ENCODE results near the gene TAB2. TPM values are rescaled to one million over a fixed set of nuclear protein-coding genes. Genes with fewer than 3 reads are reported as not detected.
"Not testable (repeated sequence)": the region's sequence is repeated elsewhere in the genome, so short reads cannot be mapped to it uniquely, and the experiment has no call there.

Gene TAB2
- total RNA-seq, 1 experiment from 2014 or later, result 25.5 TPM

DNA sequence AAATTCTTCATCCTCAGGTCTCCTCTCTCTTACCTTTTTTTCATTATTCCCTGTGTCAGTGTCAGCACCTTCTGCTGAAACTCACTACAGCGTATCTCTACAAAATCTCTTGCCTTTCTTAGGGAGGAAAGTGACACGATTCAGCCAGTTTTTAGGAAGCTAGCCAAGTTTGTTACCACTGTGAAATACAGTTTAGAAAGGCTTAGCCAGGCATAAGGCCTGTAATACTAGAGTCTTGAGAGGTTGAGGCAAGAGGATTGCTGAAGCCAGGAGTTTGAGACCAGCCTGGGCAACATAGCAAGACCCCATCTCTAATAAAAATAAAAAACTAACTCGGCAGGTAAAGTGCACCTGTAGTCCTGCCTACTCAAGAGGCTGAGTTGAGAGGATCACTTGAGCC lies 16.7 kb downstream of the TAB2 start:
- Histone ChIP-seq H3K36me3 (replicated peaks; ENCODE audit: control insufficient read depth, insufficient read depth, low read length) (no peaks in the 10 kb centered on the region), H3K27me3 (ENCODE audit: control insufficient read depth, insufficient read depth, low read length) (no peaks in the 10 kb centered on the region), H3K4me3 (ENCODE audit: insufficient read depth, low read depth, low read length) (no peak overlapping the region)
- no peak for DNase-seq

DNA sequence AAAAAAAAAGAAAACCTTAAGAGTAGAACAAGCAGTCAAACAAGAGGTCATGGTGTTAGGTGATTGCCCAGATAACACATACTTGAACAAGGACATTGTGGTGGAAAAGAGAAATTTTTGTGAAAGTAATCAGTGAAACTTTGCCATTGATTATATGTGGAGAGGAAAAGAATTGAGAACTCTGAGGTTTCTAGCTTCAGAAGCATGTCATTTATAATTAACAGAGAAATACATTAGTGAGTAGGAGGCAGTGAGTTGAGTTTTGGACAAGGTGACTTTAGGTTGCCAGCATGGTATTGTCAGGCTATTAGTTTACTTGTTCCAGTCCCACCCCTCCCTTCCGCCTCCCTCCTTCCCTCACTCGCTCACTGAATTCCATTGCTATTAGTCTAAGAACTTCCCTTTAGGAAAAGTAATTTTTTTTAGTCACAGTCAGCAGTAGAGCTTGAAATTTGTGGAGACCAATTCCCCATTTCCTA lies 17.2 kb downstream of the TAB2 start:
- DNase-seq, result no peak
- Histone ChIP-seq H3K27me3 (ENCODE audit: control insufficient read depth, insufficient read depth, low read length) (no peaks in the 10 kb centered on the region), H3K36me3 (replicated peaks; ENCODE audit: control insufficient read depth, insufficient read depth, low read length) (no peaks in the 10 kb centered on the region), H3K4me3 (ENCODE audit: insufficient read depth, low read depth, low read length) (no peak overlapping the region)

DNA sequence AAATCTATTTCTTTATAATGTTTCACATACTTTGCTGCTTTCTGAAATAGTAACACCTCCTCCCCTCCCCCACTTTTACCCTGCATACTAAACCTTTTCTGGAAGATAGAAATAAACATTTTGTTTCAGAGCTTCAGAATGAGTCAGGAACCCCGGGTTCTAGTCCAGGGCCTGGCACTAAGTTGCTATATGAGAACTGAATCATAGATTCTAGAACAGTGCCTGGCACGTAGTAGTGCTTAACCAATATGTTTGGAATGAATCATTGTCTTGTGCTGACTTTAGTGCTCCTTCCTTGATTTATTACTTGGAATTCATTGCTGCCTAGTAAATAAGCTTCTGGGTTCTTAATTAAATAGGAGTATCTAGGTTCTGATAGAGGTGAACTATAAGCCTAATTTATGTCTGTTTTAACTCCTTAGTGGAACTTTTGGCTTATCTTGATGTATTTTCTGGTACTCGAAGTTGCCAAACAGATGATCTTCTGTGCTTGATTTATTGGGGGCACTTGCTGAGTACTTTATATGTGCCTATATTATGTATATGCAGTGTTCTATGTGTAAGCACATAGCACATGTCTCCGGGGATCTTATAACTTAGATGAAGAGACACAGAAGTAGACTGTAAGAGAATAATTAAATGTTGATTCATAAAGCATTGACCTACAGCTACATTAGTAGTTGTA lies 18.6 kb downstream of the TAB2 start:
- Histone ChIP-seq H3K27me3 (ENCODE audit: control insufficient read depth, insufficient read depth, low read length) (no peaks in the 10 kb centered on the region), H3K36me3 (replicated peaks; ENCODE audit: control insufficient read depth, insufficient read depth, low read length) (no peaks in the 10 kb centered on the region), H3K4me3 (ENCODE audit: insufficient read depth, low read depth, low read length) (no peak overlapping the region)
- DNase-seq, result no peak

DNA sequence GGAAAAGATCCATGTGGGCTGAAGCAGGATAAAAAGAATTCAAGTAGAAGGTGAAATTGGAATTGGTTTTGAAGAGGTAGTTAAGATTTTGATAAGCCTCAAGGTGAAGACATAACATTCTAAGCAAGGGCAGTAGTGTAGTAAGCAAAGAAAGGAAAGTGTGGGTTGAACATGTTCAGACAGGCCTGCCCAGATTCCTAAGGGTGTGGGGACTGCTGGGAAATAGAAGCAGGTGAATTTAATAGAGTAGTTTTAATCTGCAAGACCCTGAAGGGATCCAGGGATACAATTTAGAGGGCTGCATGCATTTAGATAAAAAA lies 19.1 kb downstream of the TAB2 start:
- no peak overlapping the region for H3K4me3 ChIP-seq (ENCODE audit: insufficient read depth, low read depth, low read length)
- no peaks in the 10 kb centered on the region for H3K27me3 ChIP-seq (ENCODE audit: control insufficient read depth, insufficient read depth, low read length)
- no peak for DNase-seq
- H3K36me3 ChIP-seq (replicated peaks; ENCODE audit: control insufficient read depth, insufficient read depth, low read length), result no peaks in the 10 kb centered on the region

DNA sequence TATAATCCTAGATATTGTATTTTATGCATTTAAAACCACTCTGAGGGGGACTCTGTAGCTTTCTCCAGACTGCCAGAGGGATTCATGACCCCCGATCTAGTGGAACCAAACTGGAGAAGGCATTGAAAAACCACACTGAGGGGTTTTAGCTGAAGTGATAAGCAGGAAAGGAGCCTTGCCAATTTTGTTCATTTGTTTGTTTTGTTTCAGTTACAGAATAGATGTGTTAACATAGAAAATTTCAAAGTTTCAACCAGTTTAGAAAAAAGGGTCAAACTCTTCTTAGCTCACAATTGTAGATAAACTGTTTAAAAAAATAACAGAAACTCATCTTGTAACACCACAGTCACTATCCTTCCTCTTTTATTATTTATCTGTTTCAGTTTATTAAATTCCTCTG lies 19.8 kb downstream of the TAB2 start:
- DNase-seq, result no peak
- Histone ChIP-seq H3K4me3 (ENCODE audit: insufficient read depth, low read depth, low read length) (no peak overlapping the region), H3K27me3 (ENCODE audit: control insufficient read depth, insufficient read depth, low read length) (no peaks in the 10 kb centered on the region), H3K36me3 (replicated peaks; ENCODE audit: control insufficient read depth, insufficient read depth, low read length) (no peaks in the 10 kb centered on the region)

DNA sequence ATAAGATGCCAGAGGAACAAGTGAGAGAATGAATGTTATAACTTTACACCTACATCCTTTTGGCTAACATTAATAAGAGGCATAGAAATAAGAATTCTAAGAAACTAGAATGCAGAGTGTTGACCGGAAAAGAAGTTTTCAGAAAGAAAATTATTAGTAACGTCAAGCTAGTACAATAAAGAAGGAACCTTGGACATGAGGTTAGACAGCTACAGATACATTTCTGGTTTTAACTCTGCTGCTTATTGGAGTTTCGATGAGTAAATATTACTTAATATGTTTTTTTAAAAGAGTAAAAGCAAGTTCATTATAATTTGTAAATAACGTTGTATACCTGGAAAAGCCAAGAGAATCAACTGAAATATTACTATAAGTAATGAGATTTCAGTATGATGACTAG lies 22.7 kb downstream of the TAB2 start:
- Histone ChIP-seq H3K27me3 (ENCODE audit: control insufficient read depth, insufficient read depth, low read length) (no peaks in the 10 kb centered on the region), H3K36me3 (replicated peaks; ENCODE audit: control insufficient read depth, insufficient read depth, low read length) (no peaks in the 10 kb centered on the region), H3K4me3 (ENCODE audit: insufficient read depth, low read depth, low read length) (no peak overlapping the region)
- no peak for DNase-seq

DNA sequence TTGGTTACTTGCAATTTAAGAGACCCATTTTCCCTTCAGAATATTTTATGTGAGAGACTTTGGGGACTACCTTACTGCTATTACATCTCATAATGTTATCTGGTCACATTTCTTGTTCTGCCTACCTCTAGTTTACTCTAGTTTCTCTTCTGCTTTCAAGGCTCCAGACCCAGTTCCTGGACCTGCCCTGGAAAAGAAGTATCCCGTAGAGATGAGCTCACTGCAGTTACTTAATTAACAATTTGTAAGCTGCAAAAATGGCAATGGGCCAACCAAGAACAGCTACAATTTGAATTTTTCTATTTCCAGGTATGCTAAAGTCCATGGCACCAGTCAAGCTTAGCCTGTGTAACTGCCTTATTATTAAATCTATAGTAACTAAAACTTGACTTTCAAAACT lies 25.0 kb downstream of the TAB2 start:
- Histone ChIP-seq H3K4me3 (ENCODE audit: insufficient read depth, low read depth, low read length) (no peak overlapping the region), H3K36me3 (replicated peaks; ENCODE audit: control insufficient read depth, insufficient read depth, low read length) (no peaks in the 10 kb centered on the region), H3K27me3 (ENCODE audit: control insufficient read depth, insufficient read depth, low read length) (no peaks in the 10 kb centered on the region)
- no peak for DNase-seq

DNA sequence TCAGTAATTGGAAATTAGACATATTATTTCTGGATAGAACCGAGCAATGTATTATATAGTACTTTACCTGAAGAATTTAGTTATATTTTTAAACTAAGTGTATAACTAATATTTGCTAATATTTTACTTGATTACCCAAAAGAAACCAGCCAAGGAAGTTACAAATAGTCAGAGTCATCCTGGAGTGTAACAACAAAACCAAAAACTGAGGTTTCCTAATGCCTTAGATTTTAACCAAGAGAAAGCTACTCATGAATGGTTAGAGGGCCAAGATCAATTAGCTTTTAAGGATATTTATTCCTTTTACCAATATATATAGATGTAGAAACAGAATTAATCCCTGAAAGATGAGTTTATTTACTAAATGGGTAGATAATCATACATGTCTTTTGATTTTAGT lies 26.0 kb downstream of the TAB2 start:
- Histone ChIP-seq H3K4me3 (ENCODE audit: insufficient read depth, low read depth, low read length) (no peak overlapping the region), H3K27me3 (ENCODE audit: control insufficient read depth, insufficient read depth, low read length) (no peaks in the 10 kb centered on the region), H3K36me3 (replicated peaks; ENCODE audit: control insufficient read depth, insufficient read depth, low read length) (no peaks in the 10 kb centered on the region)
- DNase-seq, result no peak

DNA sequence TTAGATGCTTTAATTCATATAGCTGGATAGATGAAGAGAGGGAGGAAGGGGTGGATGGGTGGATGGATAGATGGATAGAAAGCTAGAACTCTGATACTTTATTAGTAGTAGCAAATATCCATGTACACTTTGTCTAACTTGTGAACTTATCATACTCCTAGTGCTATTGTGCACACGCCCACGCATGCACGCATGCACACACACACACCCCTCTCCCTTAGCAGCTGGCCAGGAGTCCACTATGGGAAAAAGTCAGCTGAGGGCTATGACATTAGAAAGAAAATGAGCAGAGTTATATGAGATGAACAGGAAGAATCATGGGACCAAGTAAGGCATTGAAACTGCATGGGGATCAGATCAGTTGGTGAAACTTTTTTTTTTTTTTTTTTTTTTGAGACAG lies 28.6 kb downstream of the TAB2 start:
- no peaks in the 10 kb centered on the region for H3K27me3 ChIP-seq (ENCODE audit: control insufficient read depth, insufficient read depth, low read length)
- no peak overlapping the region for H3K4me3 ChIP-seq (ENCODE audit: insufficient read depth, low read depth, low read length)
- no peaks in the 10 kb centered on the region for H3K36me3 ChIP-seq (replicated peaks; ENCODE audit: control insufficient read depth, insufficient read depth, low read length)
- DNase-seq, result no peak

DNA sequence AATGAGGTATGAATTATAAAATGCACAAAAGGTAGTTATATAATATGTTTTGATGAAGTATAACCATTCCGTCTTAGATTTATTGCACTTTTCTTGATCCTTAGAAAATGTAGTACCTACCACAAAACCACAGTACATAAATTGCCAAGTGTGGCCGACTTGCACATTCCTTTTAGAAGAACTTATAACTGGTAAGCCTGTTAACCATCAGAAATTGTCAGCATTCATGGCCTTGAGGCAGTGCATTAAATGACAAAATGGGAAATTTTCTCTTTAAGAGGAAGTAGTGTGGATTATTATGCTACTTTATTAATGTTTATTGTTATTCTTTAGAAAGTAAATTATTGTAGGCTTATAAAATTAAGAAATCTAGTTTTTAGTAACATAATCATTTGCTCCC lies 29.6 kb downstream of the TAB2 start:
- no peak for DNase-seq
- Histone ChIP-seq H3K36me3 (replicated peaks; ENCODE audit: control insufficient read depth, insufficient read depth, low read length) (no peaks in the 10 kb centered on the region), H3K4me3 (ENCODE audit: insufficient read depth, low read depth, low read length) (no peak overlapping the region)

DNA sequence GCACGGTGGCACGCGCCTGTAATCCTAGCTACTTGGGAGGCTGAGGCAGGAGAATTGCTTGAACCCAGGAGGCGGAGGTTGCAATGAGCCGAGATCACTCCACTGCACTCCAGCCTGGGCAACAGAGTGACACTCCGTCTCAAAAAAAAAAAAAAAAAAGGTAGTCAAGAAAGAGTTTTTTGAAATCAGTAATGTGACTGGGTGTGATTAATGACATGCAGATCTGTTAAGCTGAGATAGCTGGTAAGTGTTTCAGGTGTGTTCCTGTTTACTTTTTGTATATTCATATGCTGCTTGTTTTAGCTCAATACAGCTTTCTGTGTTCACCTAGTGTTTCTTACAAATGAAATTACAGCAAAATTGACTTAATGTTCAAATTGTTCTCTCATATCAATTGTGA lies 31.8 kb downstream of the TAB2 start:
- not testable (repeated sequence) for DNase-seq; H3K27me3 ChIP-seq (ENCODE audit: control insufficient read depth, insufficient read depth, low read length); H3K4me3 ChIP-seq (ENCODE audit: insufficient read depth, low read depth, low read length); H3K36me3 ChIP-seq (replicated peaks; ENCODE audit: control insufficient read depth, insufficient read depth, low read length)

More for the DNA sequence above, 29.6 kb downstream of the TAB2 start:
- H3K27me3 ChIP-seq (ENCODE audit: control insufficient read depth, insufficient read depth, low read length), result no peaks in the 10 kb centered on the region

DNA sequence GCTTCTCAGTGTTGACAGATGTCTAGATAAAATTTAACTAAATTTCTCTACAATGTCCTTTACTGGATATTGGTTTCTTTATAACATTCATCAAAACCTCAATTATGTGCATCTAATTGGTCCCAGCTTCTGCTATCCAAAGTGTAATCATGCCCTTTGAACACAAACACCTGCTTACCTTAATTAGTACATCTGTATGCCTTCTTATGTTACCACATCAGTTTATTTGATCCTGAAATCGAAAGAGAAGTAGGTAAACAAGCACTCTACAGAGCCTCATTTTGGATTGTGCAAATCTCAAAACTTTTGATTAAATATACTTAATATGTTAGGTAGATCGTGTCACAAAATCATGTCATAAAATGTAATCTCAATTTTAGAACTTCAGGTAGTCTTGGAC lies 36.5 kb downstream of the TAB2 start:
- no peaks in the 10 kb centered on the region for H3K36me3 ChIP-seq (replicated peaks; ENCODE audit: control insufficient read depth, insufficient read depth, low read length)
- H3K4me3 ChIP-seq (ENCODE audit: insufficient read depth, low read depth, low read length), result no peak overlapping the region

DNA sequence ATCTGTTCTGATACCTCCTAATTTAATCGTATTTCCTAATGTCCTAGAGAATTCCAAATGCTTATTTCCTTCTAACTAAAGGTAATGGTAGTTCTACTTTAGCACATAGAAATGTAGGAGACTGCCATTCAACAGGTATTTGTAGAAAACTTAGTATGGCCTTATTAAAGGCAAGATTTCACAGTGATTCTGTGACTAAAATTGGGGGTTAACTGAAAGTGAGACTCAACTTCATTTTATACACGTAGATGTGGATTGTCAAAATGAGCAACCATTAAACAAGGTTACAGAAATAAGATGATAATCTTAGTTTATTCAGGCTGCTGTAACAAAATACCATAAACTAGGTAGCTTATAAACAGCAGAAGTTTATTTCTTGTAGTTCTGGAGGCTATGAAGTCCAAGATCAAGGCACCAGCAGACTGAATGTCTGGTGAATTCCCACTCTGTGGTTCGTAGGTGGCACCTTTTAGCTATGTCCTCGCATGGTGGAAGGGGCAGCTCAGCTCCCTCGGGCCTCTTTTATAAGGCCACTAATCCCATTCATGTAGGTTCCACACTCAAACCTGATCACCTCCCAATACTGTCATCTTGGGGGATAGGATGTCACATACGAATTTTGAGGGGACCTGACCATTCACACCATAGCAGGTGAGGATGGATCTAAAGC lies 38.7 kb downstream of the TAB2 start:
- no peaks in the 10 kb centered on the region for H3K27me3 ChIP-seq (ENCODE audit: control insufficient read depth, insufficient read depth, low read length)
- no peak for DNase-seq
- no peak overlapping the region for H3K4me3 ChIP-seq (ENCODE audit: insufficient read depth, low read depth, low read length)
- H3K36me3 ChIP-seq (replicated peaks; ENCODE audit: control insufficient read depth, insufficient read depth, low read length), result no peaks in the 10 kb centered on the region

More for the DNA sequence above, 36.5 kb downstream of the TAB2 start:
- no peak for DNase-seq
- H3K27me3 ChIP-seq (ENCODE audit: control insufficient read depth, insufficient read depth, low read length), result no peaks in the 10 kb centered on the region

DNA sequence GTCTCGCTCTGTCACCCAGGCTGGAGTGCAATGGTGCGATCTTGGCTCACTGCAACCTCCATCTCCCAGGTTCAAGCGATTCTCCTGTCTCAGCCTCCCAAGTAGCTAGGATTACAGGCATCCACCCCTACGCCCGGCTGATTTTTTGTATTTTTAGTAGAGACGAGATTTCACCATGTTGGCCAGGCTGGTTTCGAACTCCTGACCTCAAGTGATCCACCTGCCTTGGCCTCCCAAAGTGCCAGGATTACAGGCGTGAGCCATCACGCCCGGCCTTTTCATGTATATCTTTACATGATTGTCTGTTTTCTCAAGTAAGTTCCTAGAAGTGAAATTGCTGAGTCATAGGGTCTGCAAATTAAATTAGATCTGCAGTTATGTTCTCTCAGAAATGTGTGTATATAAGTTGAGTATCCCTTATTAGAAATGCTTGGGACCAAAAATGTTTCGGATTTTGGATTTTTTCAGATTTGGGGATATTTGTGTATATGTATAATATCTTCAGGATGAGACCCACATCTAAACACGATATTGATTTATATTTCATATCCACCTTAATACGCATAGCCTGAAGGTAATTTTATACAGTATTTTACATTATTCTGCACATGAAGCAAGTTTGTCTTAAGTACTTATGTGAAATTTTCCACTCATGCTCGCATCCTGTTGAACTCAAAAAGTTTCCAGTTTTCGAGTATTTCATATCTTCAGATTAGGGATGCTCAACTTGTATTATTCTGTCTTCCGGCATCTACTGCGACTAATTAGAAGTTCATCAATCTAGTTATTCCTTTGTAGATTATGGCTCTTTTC lies 40.4 kb downstream of the TAB2 start:
- Histone ChIP-seq H3K36me3 (replicated peaks; ENCODE audit: control insufficient read depth, insufficient read depth, low read length) (no peaks in the 10 kb centered on the region), H3K27me3 (ENCODE audit: control insufficient read depth, insufficient read depth, low read length) (no peaks in the 10 kb centered on the region), H3K4me3 (ENCODE audit: insufficient read depth, low read depth, low read length) (no peak overlapping the region)
- DNase-seq, result no peak

DNA sequence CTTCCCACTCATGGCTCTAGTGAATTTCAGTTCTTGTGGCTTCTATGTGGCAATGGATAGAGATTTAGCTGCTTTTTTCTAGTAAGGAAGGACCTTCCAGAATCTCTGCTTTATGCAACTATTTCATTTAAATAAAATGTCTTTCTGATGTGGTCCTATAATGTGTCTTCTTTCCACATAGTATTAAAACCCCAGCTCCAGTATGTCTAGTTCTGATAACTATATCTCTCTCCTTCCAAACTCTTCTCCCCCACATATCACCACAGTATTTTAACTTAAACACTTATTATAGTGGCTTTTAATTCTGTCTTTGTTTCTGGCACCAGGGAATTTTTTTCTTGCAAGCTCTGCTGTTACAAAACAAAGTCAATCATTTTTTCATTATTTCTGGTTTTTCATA lies 41.9 kb downstream of the TAB2 start:
- Histone ChIP-seq H3K27me3 (ENCODE audit: control insufficient read depth, insufficient read depth, low read length) (no peaks in the 10 kb centered on the region), H3K4me3 (ENCODE audit: insufficient read depth, low read depth, low read length) (no peak overlapping the region), H3K36me3 (replicated peaks; ENCODE audit: control insufficient read depth, insufficient read depth, low read length) (no peaks in the 10 kb centered on the region)
- DNase-seq, result no peak

Measured in H7 (cell line).